ENCODE measurements around the gene CRIM1.

The CRIM1 gene

DNA sequence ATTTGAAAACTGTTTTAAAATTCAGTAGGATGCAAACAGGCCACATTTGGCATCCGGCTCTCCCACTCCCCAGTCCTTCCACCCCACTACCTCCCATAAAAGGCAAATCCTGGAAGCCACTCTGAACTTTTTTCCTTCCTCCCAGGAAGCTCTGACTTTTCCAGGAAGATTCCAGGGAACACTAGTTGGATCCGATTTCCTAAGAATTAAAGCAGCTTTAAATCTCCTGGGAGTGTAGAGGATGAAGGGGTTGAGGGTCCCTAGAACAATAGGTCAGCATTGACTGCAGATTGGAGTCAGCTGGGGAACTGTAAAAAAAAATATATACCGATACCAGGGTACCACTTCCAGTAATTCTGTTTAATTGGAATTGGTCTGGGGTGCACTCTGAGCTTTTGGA is 76.9 kb downstream of the CRIM1 start:
- no peak for DNase-seq

DNA sequence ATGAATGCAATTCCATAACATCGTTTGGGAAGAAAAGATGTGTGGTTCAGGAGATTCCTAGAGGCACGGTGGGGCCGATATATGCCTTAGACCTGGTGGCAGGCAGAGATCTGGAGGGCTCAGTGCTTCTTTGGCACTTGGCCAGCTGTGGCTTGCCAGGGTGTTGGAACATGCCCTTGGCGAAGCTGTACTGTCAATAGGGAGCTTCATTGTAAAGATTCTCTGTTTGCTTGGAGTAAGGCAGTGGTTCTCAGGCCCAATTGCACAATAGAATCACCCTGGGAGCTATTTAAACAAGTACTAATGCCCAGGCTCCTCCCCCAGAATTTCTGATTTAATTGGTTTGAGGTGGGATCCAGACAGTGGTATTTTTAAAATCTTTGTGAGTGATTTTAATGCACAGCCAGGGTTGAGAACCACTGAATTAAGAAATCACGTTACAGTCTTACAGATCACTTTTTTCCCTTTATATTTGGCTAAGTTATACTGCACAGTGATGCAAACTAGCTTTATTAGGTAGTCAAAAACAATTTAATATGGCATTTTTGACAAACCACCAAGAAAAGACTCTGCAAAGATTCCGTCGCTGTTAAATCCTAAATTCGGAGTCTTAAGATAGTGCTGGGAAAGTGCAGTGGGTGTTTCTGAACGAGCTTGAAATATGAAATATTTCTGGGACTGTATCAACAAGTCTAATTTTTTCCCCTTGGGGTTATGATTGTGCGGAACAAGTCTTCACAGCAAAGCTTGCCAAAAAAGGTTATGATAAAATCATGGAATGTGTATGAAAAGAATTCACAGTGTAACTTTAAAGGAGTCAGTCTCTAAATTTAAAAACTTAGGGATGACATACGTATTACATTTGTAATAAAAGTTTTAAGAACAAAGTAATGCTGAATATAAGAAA is 78.0 kb downstream of the CRIM1 start:
- DNase-seq: peak; percentile 9

- no peak for DNase-seq
Observed at GRCh38 chr2:36438449-36438977, 82.9 kb downstream of the CRIM1 start.

- no peak for DNase-seq
Observed at GRCh38 chr2:36439084-36439483, 83.5 kb downstream of the CRIM1 start.

DNA sequence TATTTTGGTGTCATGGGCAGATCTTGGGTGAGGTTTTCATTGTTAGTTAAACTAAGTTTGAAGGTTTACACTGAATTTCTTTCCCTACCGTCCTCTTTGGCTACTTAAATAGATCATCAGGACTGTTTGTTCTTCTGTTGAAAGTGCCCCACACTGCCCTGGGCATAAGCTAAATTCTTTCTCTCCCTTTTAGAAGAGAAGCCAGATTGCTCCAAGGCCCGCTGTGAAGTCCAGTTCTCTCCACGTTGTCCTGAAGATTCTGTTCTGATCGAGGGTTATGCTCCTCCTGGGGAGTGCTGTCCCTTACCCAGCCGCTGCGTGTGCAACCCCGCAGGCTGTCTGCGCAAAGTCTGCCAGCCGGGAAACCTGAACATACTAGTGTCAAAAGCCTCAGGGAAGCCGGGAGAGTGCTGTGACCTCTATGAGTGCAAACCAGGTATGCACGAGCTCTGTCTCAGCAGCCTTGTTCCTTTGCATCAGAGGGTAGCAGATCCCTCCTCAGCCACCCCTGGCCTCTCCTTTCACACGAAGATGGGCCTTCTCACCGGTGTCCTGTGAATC is 85.6 kb downstream of the CRIM1 start:
- no peak for DNase-seq

DNA sequence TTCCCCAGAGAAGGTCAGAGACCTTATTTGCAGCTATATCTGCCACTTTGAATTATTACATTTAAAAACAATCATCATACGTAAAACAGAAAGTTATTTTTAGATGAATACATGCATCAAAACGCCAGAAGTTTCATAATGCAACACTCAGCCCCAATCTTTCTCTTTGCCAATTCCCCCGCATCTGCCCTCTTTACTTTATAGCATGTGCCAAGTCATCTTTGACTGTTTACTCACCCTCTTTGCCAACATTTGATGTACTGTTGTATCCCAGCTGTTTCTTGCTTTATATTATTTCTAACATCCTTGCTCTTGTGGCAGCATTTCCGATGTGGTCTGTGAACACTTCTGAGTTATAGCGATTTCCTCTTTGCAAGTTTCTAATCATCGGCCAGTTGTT is 86.2 kb downstream of the CRIM1 start:
- no peak for DNase-seq

GRCh38 chr2:36444216-36444936 is 88.8 kb downstream of the CRIM1 start:
- DNase-seq: no peak

- no peak for DNase-seq
Observed at GRCh38 chr2:36445185-36445866, 89.7 kb downstream of the CRIM1 start.

GRCh38 chr2:36446294-36446693 is 90.7 kb downstream of the CRIM1 start:
- DNase-seq: no peak

DNA sequence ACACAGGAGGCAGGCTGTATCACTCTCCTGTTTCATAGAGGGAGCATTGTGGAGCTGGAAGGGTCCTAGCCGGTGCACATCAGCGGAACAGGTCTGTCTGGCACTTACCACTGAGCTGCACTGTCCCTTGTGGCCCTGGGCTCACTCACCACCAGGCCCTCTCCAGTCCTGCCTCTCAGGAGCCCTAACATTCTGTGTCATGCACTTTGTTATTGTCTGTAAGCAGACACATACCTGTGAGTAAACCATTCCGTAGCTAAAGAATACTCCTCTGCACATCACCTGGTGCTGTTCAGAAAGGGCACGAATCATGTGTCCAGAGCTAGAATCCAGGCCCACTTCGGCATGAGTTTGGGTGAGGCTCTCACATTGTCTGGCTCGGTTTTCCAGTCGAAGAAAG is 93.6 kb downstream of the CRIM1 start:
- DNase-seq: no peak

GRCh38 chr2:36449943-36450392 is 94.4 kb downstream of the CRIM1 start:
- DNase-seq: no peak

DNA sequence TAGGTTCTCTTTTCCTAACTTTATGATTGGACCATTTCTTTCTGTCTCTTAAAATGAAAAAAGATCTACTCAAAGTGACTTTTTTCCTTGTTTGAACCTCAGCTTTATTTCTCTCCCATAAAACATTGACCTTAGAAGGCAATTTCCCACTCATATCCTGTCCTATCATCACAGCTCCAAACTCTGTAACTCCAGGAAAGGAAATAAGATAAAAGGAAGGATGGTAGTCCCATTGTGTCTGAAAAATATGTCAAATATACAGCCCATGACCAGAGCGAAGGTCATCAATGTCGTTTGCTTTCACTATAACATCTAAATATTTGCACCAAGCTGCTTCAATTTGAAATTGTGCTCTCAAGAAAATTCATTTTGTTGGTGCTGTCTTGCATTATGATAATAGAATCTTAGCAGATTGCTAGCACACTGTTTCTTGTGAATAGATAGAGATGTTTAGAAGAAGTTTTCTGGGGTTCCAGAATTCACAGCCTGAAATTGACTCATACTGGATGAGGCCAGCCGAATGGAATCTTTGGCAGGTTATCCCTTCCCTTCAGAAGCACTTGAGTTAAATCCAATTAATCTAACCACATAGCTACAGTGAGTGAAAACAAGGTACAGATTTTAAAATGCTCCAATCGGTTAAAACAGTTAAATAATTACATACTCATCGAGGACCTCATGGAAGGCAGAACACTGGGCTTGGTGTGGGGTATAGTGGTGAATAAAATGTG is 95.1 kb downstream of the CRIM1 start:
- DNase-seq: no peak

GRCh38 chr2:36451512-36451911 is 95.9 kb downstream of the CRIM1 start:
- DNase-seq: no peak

- DNase-seq: no peak
Observed at GRCh38 chr2:36452260-36452659, 96.7 kb downstream of the CRIM1 start.

GRCh38 chr2:36453652-36454051 is 98.1 kb downstream of the CRIM1 start:
- no peak for DNase-seq

DNA sequence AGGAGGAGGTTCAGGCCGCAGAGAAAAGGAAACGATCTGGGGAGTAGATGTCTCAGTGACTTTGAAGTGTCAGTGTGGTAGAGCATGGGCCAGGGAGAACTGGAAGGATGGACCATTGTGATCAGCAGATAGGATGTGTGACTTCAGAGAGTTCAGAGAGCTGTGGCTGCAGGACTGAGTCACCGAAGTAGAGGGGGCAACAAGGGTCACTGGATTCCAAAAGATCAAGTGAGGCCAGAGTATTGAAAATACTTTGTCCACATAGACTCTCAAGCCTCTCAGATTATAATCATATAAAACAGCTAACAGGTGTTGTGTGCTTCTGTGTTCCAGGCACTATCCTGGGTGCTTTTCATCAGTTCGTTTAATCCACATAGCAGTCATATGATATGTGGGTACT is 99.4 kb downstream of the CRIM1 start:
- DNase-seq: no peak

GRCh38 chr2:36455788-36456187 is 100.2 kb downstream of the CRIM1 start:
- no peak for DNase-seq

DNA sequence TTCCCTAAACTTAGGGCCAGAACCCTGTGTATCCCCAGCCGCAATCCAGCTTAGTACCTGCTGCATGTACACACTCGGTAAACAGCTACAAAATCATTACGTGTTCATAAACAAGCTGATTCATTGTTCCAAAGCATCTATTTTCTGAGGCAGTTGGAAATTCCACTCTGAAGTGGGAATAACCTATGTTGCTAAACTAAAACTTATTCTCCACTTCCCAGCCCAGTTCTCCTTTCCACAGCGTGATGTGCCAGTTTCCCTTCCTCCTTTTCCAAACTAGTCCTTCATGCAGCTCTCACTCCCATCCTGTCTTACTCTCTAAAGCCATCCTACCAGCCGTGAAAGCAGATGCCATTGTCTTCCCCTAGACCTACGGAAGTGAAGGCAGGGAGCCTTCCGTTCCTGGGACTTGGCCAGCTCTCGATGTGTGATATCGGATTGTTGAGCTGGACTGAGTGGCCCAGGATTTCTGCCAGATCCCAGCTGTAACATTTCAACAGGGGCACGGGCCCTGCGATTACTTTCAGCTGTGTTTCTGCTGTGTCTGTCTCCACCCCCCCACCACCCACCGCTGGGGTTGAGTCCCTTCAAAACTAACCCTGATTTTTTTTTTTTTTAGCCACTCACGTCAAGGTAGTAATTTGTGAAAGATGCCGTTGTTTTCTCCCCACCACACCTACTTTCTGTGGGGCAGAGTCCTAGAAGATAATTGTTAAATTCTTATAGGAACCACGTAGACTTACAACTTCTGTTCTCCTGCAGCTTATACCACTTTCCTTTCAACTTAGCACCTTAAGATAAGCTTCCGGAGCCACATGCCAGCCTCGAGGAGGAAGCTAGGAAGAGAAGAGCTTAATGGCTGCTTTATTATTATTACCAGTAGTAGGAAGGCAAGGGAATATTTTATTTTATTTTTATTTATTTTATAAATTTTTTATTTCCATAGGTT is 100.9 kb downstream of the CRIM1 start:
- no peak for DNase-seq

- no peak for DNase-seq
Observed at GRCh38 chr2:36458106-36458505, 102.5 kb downstream of the CRIM1 start.

DNA sequence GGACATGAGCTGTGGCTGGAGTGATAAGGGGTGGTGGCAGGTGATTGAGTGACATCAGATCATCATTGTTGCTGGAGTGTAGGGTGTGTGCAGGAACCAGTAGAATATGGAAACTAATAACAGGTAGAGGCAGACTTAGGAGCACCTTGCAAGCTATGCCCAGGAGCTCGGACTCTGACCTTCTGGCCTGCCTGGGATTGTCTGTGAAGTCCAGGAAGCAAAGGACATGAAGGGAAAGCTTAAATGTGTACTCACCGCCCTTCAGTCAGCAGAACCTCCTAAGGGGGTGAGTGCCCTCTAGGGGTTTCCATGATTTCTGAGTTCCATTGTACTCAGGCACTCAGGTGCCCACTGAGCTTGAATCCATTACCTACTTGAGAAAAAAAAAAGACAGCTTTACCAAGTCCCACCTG is 104.2 kb downstream of the CRIM1 start:
- DNase-seq: peak; percentile 33

All from midbrain (tissue), 1 donor.